ENCODE results near the gene TIMP2. TPM values are rescaled to one million over a fixed set of nuclear protein-coding genes. Genes with fewer than 3 reads are reported as not detected.

The TIMP2 gene
- total and polyA plus RNA-seq, 8 donors: 20.9 to 100.0 (median 47.2) TPM

GRCh38 chr17:78834571-78834970 is 90.6 kb downstream of the TIMP2 start:
- no peaks in the 10 kb centered on the region for H3K27me3 ChIP-seq
- peaks cover 59 to 85% (median 85%) of the 10 kb centered on the region in 4 donors for H3K36me3 ChIP-seq
- no peak overlapping the region for H3K27ac ChIP-seq
- no peak for DNase-seq
- intact Hi-C loops (cut with DNase I; ENCODE audit: low total_unique reads): no loop called here
- TF ChIP-seq CTCF (IDR thresholded peaks at IDR 0.05) (no peak), EP300 (IDR thresholded peaks at IDR 0.05) (no peak), POLR2AphosphoS5 (IDR thresholded peaks at IDR 0.05) (no peak), POLR2A (IDR thresholded peaks at IDR 0.05) (no peak)
- no peak overlapping the region for H3K4me3 ChIP-seq
- peaks cover 13 to 34% (median 22%) of the 10 kb centered on the region in 4 donors for H3K4me1 ChIP-seq
- no peaks in the 10 kb centered on the region for H3K9me3 ChIP-seq
- WGBS, 5 donors: 94 to 98% (median 96%) methylated on average over 8 of the region's 8 CpGs

GRCh38 chr17:78832541-78832810 is 92.7 kb downstream of the TIMP2 start:
- H3K36me3 ChIP-seq: peaks cover 72 to 100% (median 100%) of the 10 kb centered on the region in 4 donors
- peaks cover 0 to 13% (median 5%) of the 10 kb centered on the region in 4 donors for H3K4me1 ChIP-seq
- no peak for DNase-seq
- H3K4me3 ChIP-seq: no peak overlapping the region
- TF ChIP-seq POLR2A (IDR thresholded peaks at IDR 0.05) (no peak), CTCF (IDR thresholded peaks at IDR 0.05) (no peak), POLR2AphosphoS5 (IDR thresholded peaks at IDR 0.05) (no peak), EP300 (IDR thresholded peaks at IDR 0.05) (no peak)
- WGBS, 5 donors: 77 to 86% (median 80%) methylated on average over 2 of the region's 2 CpGs
- no peaks in the 10 kb centered on the region for H3K27me3 ChIP-seq
- intact Hi-C loops (cut with DNase I; ENCODE audit: low total_unique reads): no loop called here
- no peak overlapping the region for H3K27ac ChIP-seq
- H3K9me3 ChIP-seq: no peaks in the 10 kb centered on the region

- H3K36me3 ChIP-seq: peaks cover 76 to 100% (median 100%) of the 10 kb centered on the region in 4 donors
- H3K4me3 ChIP-seq: no peak overlapping the region
- no peaks in the 10 kb centered on the region for H3K27me3 ChIP-seq
- peak overlapping the region in 1 of 5 donors; percentile 30 for H3K27ac ChIP-seq
- TF ChIP-seq POLR2A (IDR thresholded peaks at IDR 0.05) (no peak), POLR2AphosphoS5 (IDR thresholded peaks at IDR 0.05) (no peak), EP300 (IDR thresholded peaks at IDR 0.05) (no peak), CTCF (IDR thresholded peaks at IDR 0.05) (no peak)
- no peak for DNase-seq
- WGBS, 5 donors: 55 to 64% (median 63%) methylated on average over 15 of the region's 15 CpGs
- intact Hi-C loops (cut with DNase I; ENCODE audit: low total_unique reads): no loop called here
- peaks cover 0 to 10% (median 3%) of the 10 kb centered on the region in 4 donors for H3K4me1 ChIP-seq
- H3K9me3 ChIP-seq: no peaks in the 10 kb centered on the region
Measured at GRCh38 chr17:78831688-78832540, 93.3 kb downstream of the TIMP2 start.

- WGBS, 5 donors: 93 to 100% (median 96%) methylated on average over 6 of the region's 6 CpGs
- H3K36me3 ChIP-seq: peaks cover 71 to 100% (median 100%) of the 10 kb centered on the region in 4 donors
- TF ChIP-seq POLR2AphosphoS5 (IDR thresholded peaks at IDR 0.05) (no peak), CTCF (IDR thresholded peaks at IDR 0.05) (no peak), POLR2A (IDR thresholded peaks at IDR 0.05) (no peak), EP300 (IDR thresholded peaks at IDR 0.05) (no peak)
Measured at GRCh38 chr17:78829477-78829876, 95.7 kb downstream of the TIMP2 start.

More at GRCh38 chr17:78829477-78829876, 95.7 kb downstream of the TIMP2 start:
- no peak overlapping the region for H3K4me3 ChIP-seq
- H3K9me3 ChIP-seq: no peaks in the 10 kb centered on the region
- intact Hi-C loops (cut with DNase I; ENCODE audit: low total_unique reads): no loop called here
- DNase-seq: no peak
- H3K4me1 ChIP-seq: peaks cover 0 to 13% (median 3%) of the 10 kb centered on the region in 4 donors
- H3K27ac ChIP-seq: no peak overlapping the region
- H3K27me3 ChIP-seq: no peaks in the 10 kb centered on the region
